PC-9 (cell line): ENCODE measurements around the gene ETS2.

Experiments used
- EZH2 ChIP-seq: fragments of 200-600 bp; sonication (generic); IDR thresholded peaks from 2 replicates; pipeline ENCODE4 v1.8.0; 2017; ENCODE audit warnings: antibody characterized with exemption, low read depth
- TF ChIP-seq, protein P1 (sequence below): fragments of 200-600 bp; sonication (generic); conservative IDR thresholded peaks from 2 replicates; pipeline ENCODE4 v1.6.1; 2017; ENCODE audit warnings: mixed run types, antibody characterized with exemption, mild to moderate bottlenecking, moderate library complexity

DNA sequence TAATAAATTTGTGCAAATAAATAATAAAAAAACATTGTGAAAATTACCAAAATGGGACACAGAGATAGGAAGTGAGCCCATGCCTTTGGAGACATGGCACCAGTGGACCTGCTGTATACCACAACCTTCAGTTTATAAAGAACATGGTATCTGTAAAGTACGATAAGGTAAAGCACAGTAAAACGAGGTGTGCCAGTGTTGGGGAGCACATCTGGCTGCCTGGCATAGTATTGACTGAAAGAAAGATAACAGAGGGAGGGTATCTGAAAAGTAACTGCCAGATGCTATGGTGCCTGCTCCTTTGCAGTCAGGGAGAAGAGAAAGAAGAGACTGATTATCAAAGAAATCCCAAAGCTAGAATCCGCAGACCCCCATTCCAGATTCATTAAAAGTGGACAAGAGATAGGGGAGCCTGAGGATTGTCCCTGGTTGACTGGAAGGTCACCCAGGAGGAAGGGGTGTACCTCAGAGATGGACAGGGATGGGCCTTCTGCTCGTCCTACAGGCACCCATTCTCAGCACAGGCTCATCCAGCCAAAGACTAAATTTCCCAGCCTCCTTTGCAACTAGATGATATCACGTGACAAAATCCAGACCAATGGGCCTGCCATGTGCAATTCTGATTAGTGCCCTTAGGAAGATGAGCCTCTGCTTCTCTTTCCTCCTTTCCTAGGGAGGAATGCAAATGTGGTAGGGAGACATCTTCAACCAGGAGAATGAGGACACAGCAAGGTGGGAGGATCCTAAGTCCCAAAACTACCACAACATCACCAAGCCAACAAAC is 12.9 kb upstream of the ETS2 start:
- TF ChIP-seq, protein P1, sequence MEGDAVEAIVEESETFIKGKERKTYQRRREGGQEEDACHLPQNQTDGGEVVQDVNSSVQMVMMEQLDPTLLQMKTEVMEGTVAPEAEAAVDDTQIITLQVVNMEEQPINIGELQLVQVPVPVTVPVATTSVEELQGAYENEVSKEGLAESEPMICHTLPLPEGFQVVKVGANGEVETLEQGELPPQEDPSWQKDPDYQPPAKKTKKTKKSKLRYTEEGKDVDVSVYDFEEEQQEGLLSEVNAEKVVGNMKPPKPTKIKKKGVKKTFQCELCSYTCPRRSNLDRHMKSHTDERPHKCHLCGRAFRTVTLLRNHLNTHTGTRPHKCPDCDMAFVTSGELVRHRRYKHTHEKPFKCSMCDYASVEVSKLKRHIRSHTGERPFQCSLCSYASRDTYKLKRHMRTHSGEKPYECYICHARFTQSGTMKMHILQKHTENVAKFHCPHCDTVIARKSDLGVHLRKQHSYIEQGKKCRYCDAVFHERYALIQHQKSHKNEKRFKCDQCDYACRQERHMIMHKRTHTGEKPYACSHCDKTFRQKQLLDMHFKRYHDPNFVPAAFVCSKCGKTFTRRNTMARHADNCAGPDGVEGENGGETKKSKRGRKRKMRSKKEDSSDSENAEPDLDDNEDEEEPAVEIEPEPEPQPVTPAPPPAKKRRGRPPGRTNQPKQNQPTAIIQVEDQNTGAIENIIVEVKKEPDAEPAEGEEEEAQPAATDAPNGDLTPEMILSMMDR: no peak
- no peak for TF ChIP-seq EZH2
